ENCODE measurements around the gene GTPBP3. TPM values are rescaled to one million over a fixed set of nuclear protein-coding genes. Genes with fewer than 3 reads are reported as not detected.

The GTPBP3 gene
- total and polyA plus RNA-seq, 9 of the 15 experiments (the other 6 are each of a cell fraction or from before 2014, with no cell fraction given), result 4.9 to 124 (median 22.6) TPM

DNA sequence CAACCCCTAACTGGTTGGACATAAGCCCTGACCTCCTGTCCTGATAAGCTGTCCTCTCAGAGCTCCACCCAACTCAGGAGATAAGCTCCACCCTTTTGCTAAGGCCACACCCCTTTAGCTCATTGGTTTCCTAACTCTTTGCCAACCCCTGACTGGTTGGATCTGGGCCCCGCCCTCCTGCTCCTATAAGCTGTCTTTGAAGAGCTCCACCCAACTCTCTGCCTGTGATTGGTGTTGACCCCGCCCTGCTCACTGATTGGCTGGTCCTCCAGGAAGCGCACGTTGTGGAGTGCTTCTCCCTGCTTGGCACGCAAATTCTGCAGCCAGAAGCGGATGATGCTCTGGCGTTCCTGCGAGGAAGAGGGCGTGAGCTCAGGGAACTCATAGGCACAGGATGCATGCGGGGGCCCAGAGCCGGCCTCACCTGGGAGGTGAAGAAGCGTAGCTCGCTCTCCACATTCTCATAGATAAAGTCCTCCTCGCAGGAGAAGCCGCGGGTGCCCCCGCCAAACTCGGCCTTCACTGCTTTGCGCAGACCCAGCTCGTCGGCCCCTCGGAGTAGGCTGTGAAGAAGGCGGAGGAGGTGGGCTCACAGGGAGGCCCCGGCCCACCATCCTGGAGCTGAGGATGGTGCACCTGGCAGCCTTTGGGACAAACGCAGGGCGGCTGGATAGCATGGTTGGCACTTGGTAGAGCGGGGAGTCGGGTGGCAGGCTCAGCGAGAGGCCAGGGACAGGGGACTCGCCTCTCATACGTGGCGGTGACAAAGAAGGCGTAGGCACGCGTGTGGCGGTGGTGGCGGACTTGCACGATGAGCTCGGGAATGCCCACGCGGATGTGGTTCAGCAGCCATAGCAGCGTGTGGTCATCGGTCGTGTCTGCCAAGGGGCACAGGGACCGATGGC, 4.4 kb upstream of the GTPBP3 start (continued):
- TF ChIP-seq, protein P1, sequence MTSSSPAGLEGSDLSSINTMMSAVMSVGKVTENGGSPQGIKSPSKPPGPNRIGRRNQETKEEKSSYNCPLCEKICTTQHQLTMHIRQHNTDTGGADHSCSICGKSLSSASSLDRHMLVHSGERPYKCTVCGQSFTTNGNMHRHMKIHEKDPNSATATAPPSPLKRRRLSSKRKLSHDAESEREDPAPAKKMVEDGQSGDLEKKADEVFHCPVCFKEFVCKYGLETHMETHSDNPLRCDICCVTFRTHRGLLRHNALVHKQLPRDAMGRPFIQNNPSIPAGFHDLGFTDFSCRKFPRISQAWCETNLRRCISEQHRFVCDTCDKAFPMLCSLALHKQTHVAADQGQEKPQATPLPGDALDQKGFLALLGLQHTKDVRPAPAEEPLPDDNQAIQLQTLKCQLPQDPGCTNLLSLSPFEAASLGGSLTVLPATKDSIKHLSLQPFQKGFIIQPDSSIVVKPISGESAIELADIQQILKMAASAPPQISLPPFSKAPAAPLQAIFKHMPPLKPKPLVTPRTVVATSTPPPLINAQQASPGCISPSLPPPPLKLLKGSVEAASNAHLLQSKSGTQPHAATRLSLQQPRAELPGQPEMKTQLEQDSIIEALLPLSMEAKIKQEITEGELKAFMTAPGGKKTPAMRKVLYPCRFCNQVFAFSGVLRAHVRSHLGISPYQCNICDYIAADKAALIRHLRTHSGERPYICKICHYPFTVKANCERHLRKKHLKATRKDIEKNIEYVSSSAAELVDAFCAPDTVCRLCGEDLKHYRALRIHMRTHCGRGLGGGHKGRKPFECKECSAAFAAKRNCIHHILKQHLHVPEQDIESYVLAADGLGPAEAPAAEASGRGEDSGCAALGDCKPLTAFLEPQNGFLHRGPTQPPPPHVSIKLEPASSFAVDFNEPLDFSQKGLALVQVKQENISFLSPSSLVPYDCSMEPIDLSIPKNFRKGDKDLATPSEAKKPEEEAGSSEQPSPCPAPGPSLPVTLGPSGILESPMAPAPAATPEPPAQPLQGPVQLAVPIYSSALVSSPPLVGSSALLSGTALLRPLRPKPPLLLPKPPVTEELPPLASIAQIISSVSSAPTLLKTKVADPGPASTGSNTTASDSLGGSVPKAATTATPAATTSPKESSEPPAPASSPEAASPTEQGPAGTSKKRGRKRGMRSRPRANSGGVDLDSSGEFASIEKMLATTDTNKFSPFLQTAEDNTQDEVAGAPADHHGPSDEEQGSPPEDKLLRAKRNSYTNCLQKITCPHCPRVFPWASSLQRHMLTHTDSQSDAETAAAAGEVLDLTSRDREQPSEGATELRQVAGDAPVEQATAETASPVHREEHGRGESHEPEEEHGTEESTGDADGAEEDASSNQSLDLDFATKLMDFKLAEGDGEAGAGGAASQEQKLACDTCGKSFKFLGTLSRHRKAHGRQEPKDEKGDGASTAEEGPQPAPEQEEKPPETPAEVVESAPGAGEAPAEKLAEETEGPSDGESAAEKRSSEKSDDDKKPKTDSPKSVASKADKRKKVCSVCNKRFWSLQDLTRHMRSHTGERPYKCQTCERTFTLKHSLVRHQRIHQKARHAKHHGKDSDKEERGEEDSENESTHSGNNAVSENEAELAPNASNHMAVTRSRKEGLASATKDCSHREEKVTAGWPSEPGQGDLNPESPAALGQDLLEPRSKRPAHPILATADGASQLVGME (CRISPR knock-in tag; IDR thresholded peaks at IDR 0.05), result 0 out of 2 replicates have a peak, but pooled peaks have one; percentile 38
- no peak for TF ChIP-seq KLF10 (CRISPR knock-in tag; IDR thresholded peaks at IDR 0.05)
- TF ChIP-seq ELF1 (tag; IDR thresholded peaks at IDR 0.05), result 0 out of 2 replicates have a peak, but pooled peaks have one; percentile 33
- peak; percentile 25; the same call in 1 of the 2 replicates for TF ChIP-seq CBX5 (IDR thresholded peaks at IDR 0.05; ENCODE audit: borderline replicate concordance, low read depth)
- no peak for TF ChIP-seq NELFE (IDR thresholded peaks at IDR 0.05; ENCODE audit: insufficient read depth, insufficient read length)
- no peak for TF ChIP-seq SREBF1 (IDR thresholded peaks at IDR 0.05; ENCODE audit: borderline replicate concordance, low read depth, low read length)
- TF ChIP-seq MAZ (CRISPR knock-in tag; conservative IDR thresholded peaks at IDR 0.05 in 1 of 2, IDR thresholded peaks at IDR 0.05 in 1 of 2), result peak in 1 of 2 experiments; percentile 32; a peak in 1 of 4 replicates
- TF ChIP-seq, protein P2, sequence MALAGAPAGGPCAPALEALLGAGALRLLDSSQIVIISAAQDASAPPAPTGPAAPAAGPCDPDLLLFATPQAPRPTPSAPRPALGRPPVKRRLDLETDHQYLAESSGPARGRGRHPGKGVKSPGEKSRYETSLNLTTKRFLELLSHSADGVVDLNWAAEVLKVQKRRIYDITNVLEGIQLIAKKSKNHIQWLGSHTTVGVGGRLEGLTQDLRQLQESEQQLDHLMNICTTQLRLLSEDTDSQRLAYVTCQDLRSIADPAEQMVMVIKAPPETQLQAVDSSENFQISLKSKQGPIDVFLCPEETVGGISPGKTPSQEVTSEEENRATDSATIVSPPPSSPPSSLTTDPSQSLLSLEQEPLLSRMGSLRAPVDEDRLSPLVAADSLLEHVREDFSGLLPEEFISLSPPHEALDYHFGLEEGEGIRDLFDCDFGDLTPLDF (CRISPR knock-in tag; IDR thresholded peaks at IDR 0.05), result no peak
- no peak for TF ChIP-seq ETV1 (tag; conservative IDR thresholded peaks at IDR 0.05; ENCODE audit: low read depth)
- TF ChIP-seq RBM17 (IDR thresholded peaks at IDR 0.05; ENCODE audit: borderline replicate concordance, low read depth, low read length), result no peak
- TF ChIP-seq MEF2A (IDR thresholded peaks at IDR 0.05; ENCODE audit: control insufficient read depth, low read depth, low read length), result no peak
- TF ChIP-seq SRF (CRISPR knock-in tag; IDR thresholded peaks at IDR 0.05), result no peak
- 0 out of 2 replicates have a peak, but pooled peaks have one; percentile 30 for TF ChIP-seq HDGF (IDR thresholded peaks at IDR 0.05)
- no peak for TF ChIP-seq LEF1 (IDR thresholded peaks at IDR 0.05)
- peak; percentile 78; the same call in 1 of the 2 replicates for TF ChIP-seq CBX1 (IDR thresholded peaks at IDR 0.05; ENCODE audit: low read depth)
- TF ChIP-seq, protein P3, sequence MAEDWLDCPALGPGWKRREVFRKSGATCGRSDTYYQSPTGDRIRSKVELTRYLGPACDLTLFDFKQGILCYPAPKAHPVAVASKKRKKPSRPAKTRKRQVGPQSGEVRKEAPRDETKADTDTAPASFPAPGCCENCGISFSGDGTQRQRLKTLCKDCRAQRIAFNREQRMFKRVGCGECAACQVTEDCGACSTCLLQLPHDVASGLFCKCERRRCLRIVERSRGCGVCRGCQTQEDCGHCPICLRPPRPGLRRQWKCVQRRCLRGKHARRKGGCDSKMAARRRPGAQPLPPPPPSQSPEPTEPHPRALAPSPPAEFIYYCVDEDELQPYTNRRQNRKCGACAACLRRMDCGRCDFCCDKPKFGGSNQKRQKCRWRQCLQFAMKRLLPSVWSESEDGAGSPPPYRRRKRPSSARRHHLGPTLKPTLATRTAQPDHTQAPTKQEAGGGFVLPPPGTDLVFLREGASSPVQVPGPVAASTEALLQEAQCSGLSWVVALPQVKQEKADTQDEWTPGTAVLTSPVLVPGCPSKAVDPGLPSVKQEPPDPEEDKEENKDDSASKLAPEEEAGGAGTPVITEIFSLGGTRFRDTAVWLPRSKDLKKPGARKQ (CRISPR knock-in tag; IDR thresholded peaks at IDR 0.05), result peak; percentile 76; the same call in 1 of the 2 replicates
- no peak for TF ChIP-seq NR4A1 (CRISPR knock-in tag; IDR thresholded peaks at IDR 0.05)
- TF ChIP-seq NR4A1 (tag; IDR thresholded peaks at IDR 0.05), result no peak
- TF ChIP-seq TAF15 (IDR thresholded peaks at IDR 0.05; ENCODE audit: low read depth, low read length), result no peak
